Uterus (tissue), 2 donors: ENCODE results near the gene RPS10.

Experiments used
- CTCF ChIP-seq, 4 experiments: fragments of 200-600 bp in 2 of 4; fragments of 450-650 bp in 2 of 4; sonication (generic) in 2 of 4; IDR thresholded peaks; one replicate each; pipeline ENCODE4 v1.5.1; 2016 to 2019; ENCODE audit warnings: antibody characterized with exemption in 4 of 4, mild to moderate bottlenecking in 2 of 4, moderate library complexity in 1 of 4
- POLR2A ChIP-seq, 2 donors: fragments of 450-650 bp; IDR thresholded peaks; one replicate each; pipeline ENCODE4 v1.6.1; 2016; ENCODE audit warnings: antibody characterized with exemption in 2 of 2, mild to moderate bottlenecking in 1 of 2, moderate library complexity in 1 of 2

- TF ChIP-seq POLR2A (IDR thresholded peaks at IDR 0.05) = no peak
- TF ChIP-seq CTCF (IDR thresholded peaks at IDR 0.05) = no peak
These were observed 34.4 kb downstream of the RPS10 start for GRCh38 chr6:34391473-34391785.
